CD4-positive, alpha-beta T cell treated with Interleukin-6 at 100 ng/mL for 8 hours (primary cell): ENCODE results near the gene FAM151B.
A peak's percentile ranks its signal among the peaks of the same experiment; 100 is the strongest.
"Not testable (repeated sequence)": the region's sequence is repeated elsewhere in the genome, so short reads cannot be mapped to it uniquely, and the experiment has no call there.

ENCODE experiments used
- DNase-seq: peaks from one replicate; pipeline ENCODE4 v3.0.0-alpha.2; 2020; ENCODE audit warnings: mixed read lengths, low spot score

FAM151B gene

GRCh38 chr5:80487829-80488721, at the start of gene FAM151B:
TSS of gene FAM151B (plus strand) at chr5:80488100. CDS start at chr5:80488124, 24 bp downstream.
- DNase-seq = peak; percentile 82

DNA sequence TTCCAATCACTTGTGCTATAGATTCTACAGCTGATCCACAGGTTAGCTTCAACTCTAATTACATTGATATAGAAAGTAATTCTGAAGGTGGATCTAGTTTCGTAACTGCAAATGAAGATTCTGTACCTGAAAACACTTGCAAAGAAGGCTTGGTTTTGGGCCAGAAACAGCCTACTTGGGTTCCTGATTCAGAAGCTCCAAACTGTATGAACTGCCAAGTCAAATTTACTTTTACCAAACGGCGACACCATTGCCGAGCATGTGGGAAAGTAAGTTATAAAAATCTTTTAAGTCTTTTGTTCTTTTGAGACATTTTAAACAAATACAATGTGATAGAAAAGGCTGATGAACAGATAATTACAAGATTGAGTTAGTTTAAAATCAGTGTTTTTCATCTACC, 49.2 kb upstream of the FAM151B start:
- no peak for DNase-seq

GRCh38 chr5:80439213-80439612, 48.7 kb upstream of the FAM151B start:
- DNase-seq = no peak

- no peak for DNase-seq
Observed at GRCh38 chr5:80442742-80443141, 45.2 kb upstream of the FAM151B start.

DNA sequence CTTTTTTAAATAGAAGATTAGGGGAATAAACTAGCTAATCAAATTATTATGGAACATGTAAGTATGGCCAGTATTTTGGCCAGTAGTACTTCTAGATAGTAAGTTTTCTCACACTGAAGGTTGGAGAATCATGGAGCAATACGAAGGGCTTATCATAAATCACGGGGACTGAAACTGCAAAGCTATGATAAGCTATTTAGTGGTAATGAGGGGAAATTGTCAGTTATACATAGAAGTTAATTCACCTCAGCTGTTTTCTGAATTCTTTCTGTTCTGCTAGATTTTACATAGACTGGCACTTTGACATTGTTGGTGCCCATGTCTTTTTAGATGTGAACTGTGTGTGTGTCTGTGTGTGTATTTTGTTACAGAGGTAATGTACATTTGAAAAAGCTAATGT, 34.5 kb upstream of the FAM151B start:
- DNase-seq = no peak

DNA sequence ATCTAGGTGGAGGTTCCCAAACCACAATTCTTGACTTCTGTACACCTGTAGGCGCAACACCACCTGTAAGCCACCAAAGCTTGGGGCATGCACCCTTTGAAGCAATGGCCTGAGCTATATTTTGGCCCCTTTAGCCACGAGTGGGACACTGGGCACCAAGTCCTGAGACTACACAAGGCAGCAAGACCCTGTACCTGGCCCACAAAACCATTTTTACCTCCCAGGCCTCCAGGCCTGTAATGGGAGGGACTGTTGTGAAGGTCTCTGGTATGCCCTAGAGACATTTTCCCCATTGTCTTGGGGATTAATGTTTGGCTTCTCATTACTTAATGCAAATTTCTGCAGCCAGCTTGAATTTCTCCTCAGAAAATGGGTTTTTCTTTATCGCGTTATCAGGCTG, 24.6 kb upstream of the FAM151B start:
- no peak for DNase-seq

GRCh38 chr5:80466669-80467485, 21.0 kb upstream of the FAM151B start:
- DNase-seq = no peak

DNA sequence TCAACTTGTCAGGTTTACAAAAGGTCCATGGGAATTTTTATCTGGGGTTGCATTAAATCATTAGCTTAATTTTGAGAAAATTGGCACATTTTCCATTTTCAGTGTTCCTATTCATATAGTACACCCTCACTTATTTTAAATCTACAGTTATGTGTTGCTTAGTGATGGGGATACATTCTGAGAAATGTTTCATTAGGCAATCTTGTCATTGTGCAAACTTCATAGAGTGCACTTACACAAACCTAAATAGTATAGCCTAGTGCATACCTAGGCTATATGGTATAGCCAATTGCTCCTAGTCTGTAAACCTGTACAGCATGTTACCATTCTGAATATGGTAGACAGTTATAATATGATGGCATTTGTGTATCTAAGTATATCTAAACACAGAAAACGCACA, 19.8 kb upstream of the FAM151B start:
- DNase-seq = no peak

GRCh38 chr5:80470631-80471030, 17.3 kb upstream of the FAM151B start:
- not testable (repeated sequence) for DNase-seq

DNA sequence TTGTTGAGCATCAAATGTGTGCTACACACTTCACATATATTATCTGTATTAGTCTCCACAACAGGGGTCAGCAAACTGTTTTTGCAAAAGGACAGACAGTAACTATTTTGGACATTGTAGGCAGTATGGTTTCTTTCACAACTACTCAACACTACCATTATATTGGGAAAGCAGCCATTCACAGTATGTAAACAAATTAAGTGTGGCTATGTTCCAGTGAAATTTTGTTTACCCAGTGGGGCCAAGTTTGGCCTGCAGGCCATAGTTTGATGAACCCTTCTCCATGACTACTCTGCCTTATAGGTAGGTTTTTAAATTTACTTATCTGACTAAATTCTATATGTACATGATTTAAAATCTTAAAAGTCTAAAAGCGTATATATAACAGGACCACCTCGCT, 13.0 kb upstream of the FAM151B start:
- DNase-seq = no peak

GRCh38 chr5:80479713-80480112, 8.2 kb upstream of the FAM151B start:
- DNase-seq = no peak

DNA sequence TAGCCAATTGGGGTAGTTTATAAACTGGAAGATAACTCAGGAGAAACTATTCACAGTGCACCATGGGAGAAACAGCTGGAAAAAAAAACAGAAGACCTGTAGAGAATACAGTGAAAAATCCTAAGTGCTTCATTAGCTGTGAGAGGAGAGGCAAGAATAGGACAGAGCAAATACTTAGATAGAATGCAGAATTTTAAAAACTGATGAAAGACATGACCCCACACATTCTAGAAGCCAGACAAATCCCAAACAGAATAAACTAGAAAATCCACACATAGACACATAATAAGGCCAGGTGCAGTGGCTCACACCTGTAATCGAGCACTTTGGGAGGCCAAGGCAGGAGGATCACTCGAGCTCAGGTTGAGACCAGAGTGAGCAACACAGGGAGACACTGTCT, 7.5 kb upstream of the FAM151B start:
- DNase-seq = no peak

DNA sequence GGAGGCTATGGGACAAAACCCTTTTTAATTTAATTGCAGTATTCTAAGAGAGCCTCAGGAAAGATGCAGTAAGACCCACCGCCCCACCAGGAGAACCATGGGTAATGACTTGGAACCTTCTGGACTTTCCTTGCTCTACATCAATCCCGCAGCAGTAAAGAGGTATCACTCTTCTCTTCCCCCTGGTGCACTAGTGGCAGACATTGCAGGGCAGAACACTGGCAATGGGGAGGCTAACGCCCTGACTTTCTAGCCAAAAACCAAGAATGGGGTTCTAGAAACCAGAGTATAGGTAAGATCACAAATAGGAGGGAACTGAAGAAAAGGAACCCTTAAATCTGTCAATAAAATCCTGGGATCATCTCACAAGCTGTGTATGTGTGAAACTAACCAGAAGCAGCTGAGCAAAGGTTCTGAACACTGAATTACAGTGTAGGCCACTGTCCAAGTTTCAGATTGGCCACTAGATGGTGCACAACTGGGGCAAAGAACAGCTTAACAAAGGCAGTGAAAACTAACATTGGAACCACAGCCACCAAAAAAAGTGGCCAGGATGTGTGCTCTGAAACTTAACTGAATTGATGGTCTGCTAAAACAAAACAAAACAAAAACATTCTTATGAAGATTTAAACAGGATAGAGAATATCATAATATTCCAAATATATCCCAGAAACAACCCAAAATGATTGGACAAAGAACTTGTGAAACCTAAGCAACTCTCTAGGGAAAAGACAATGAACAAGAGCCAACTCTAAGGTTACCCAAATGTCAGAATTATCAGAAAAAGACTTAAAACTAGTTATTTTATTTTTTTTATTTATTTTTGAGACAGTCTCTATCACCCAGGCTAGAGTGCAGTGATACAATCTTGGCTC, 6.6 kb upstream of the FAM151B start:
- DNase-seq = peak; percentile 25

- DNase-seq = no peak
Observed at GRCh38 chr5:80482578-80482977, 5.3 kb upstream of the FAM151B start.

DNA sequence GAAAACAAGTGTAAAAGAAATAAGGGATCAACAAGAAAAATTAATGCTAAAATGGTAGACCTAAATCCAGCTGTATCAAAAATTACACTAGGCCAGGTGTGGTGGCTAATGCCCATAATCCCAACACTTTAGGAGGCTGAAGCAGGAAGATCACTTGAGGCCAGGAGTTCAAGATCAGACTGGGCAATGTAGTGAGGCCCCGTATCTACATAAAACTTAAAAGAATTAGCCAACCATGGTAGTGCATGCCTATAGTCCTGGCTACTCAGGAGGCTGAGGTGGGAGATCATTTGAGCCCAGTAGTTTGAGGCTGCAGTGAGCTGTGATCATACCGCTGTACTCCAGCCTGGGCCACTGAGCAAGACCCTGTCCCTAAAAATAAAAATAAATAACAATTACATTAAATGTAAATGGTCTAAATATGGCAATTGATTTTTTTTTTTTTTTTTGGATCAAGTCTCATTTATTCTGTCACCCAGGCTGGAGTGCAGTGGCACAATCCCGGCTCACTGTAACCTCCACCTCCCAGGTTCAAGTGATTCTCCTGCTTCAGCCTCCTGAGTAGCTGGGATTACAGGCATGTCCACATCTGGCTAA, 4.2 kb upstream of the FAM151B start:
- no peak for DNase-seq

GRCh38 chr5:80487444-80487828, 464 bp upstream of the FAM151B start:
- no peak for DNase-seq

- no peak for DNase-seq
Observed at GRCh38 chr5:80491296-80491695, 3.4 kb downstream of the FAM151B start.

- no peak for DNase-seq
Observed at GRCh38 chr5:80492741-80493140, 4.8 kb downstream of the FAM151B start.

GRCh38 chr5:80493443-80493842, 5.5 kb downstream of the FAM151B start:
- DNase-seq = not testable (repeated sequence)

- no peak for DNase-seq
Observed at GRCh38 chr5:80495891-80496290, 8.0 kb downstream of the FAM151B start.

- DNase-seq = no peak
Observed at GRCh38 chr5:80502800-80503199, 14.9 kb downstream of the FAM151B start.

DNA sequence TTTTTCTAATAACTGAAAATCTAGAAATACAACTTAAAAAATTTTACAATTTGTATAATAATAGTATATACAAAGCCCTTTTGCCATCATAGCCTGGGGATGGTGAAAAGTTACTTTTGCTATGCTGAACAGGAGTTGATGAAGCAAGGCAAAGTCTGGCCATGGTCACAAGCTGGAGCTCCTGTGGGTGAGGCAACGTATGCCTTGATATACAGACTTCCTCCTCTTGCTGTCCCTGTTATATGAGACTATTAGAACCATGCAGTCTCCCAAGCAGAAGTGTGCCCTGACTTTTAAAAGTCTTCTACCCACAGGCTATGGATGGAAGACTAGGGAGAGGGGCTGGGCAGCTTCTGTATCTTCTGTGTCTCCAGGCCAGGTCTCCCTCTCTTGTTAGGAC, 15.7 kb downstream of the FAM151B start:
- DNase-seq = no peak
